Aorta (tissue), 5 donors: ENCODE data around the gene FAM117A. TPM values are rescaled to one million over a fixed set of nuclear protein-coding genes. Genes with fewer than 3 reads are reported as not detected.

ENCODE experiments used
- ATAC-seq: fragments of 200-7000 bp; cut with Tn5 transposase; one replicate; pipeline ENCODE4 v1.9.1; 2022; ENCODE audit warnings: moderate library complexity; ENCODE audit not compliant: low FRiP score
- DNase-seq, 2 donors: peaks; one replicate each; pipeline ENCODE4 v3.0.0-alpha.2; 2020
- H3K27ac ChIP-seq, 2 donors: one replicate each; pipeline ENCODE4 v1.5.1; 2013; ENCODE audit warnings: low read length in 2 of 2, mild to moderate bottlenecking in 2 of 2, moderate library complexity in 2 of 2, control low read depth in 1 of 2, inconsistent platforms in 1 of 2, low read depth in 1 of 2
- H3K27me3 ChIP-seq, 2 donors: one replicate each; pipeline ENCODE4 v1.6.1; 2013; ENCODE audit warnings: control low read depth in 1 of 2, low read length in 1 of 2, mild to moderate bottlenecking in 1 of 2, moderate library complexity in 1 of 2; ENCODE audit not compliant: insufficient read depth in 2 of 2, control insufficient read depth in 1 of 2
- H3K36me3 ChIP-seq, 2 donors: one replicate each; pipeline ENCODE4 v1.6.1; 2013; ENCODE audit warnings: control low read depth in 1 of 2, low read length in 1 of 2, mild to moderate bottlenecking in 1 of 2; ENCODE audit not compliant: insufficient read depth in 2 of 2, control insufficient read depth in 1 of 2
- H3K4me1 ChIP-seq, 2 donors: one replicate each; pipeline ENCODE4 v1.6.1; 2013; ENCODE audit warnings: low read length in 2 of 2, control low read depth in 1 of 2, mild to moderate bottlenecking in 1 of 2, moderate library complexity in 1 of 2; ENCODE audit not compliant: insufficient read depth in 2 of 2, control insufficient read depth in 1 of 2
- H3K4me3 ChIP-seq, 2 donors: one replicate each; pipeline ENCODE4 v1.5.1; 2013; ENCODE audit warnings: low read length in 2 of 2, control low read depth in 1 of 2, mild to moderate bottlenecking in 1 of 2
- H3K9me3 ChIP-seq: one replicate; pipeline ENCODE4 v1.6.1; 2013; ENCODE audit warnings: mild to moderate bottlenecking, low read length; ENCODE audit not compliant: control insufficient read depth
- WGBS, 2 donors: extraction: QIAGEN DNeasy Blood & Tissue Kit; methylation state at CpG; one replicate each; pipeline ENCODE4 v1.1.7; 2013; 5-methylcytosine and 5-hydroxymethylcytosine counted together
- intact Hi-C, 2 donors: fragments of 100-400 bp; cut with DNase I; formaldehyde crosslinking; loops; one replicate each; pipeline versions ENCODE4 v1.14.2 to v1.15.0; 2022
- polyA plus RNA-seq, 2 donors: library from polyadenylated mRNA; stranded (reverse); fragments of 200-250 nt; gene quantifications; one replicate each; pipeline ENCODE4 v1.2.3, GENCODE V29; 2013
- total RNA-seq, 2 donors: library from RNA; stranded (reverse); fragmentation: NEBNext Ultra II Directional; extraction: Animal tissue kit (Norgen Biotek cat#: 25700); gene quantifications; one replicate each; pipeline ENCODE4 v1.2.1, GENCODE V29; 2021
- donor health status: healthy with polysubstance abuse.
- donor health status: Bipolar disorder and iron deficiency.
- donor health status: DM: no; HTN: no; CAD: no.
- donor health status: DM: no; HTN: no; CAD: no.
- donor health status: DM: yes; HTN: yes; CAD: no.

The FAM117A gene
- total and polyA plus RNA-seq, 4 donors: 9.4 to 17.2 (median 16.1) TPM

GRCh38 chr17:49775546-49776260 is 11.8 kb upstream of the FAM117A start:
- no peaks in the 10 kb centered on the region for H3K9me3 ChIP-seq
- H3K27me3 ChIP-seq: no peaks in the 10 kb centered on the region
- H3K36me3 ChIP-seq: no peaks in the 10 kb centered on the region
- peak overlapping the region; percentile 50 to 71 for H3K27ac ChIP-seq
- no peak for DNase-seq
- H3K4me3 ChIP-seq: no peak overlapping the region
- ATAC-seq: peak; percentile 61
- 70 to 76% methylated on average over 8 of the region's 8 CpGs for WGBS, 2 donors
- intact Hi-C loops: loop anchor here (5.0 kb wide), 2 partner anchors 33 to 68 kb away; partner anchors contain the start of gene SLC35B1 (in 2 of the 2)
- H3K4me1 ChIP-seq: peaks cover 2 to 5% of the 10 kb centered on the region in 2 donors

GRCh38 chr17:49766918-49767530 is 3.1 kb upstream of the FAM117A start:
- H3K9me3 ChIP-seq: no peaks in the 10 kb centered on the region
- no peak overlapping the region for H3K4me3 ChIP-seq
- intact Hi-C loops: no loop called here
- H3K4me1 ChIP-seq: no peaks in the 10 kb centered on the region
- H3K27me3 ChIP-seq: no peaks in the 10 kb centered on the region
- ATAC-seq: no peak
- DNase-seq: no peak
- H3K27ac ChIP-seq: no peak overlapping the region
- WGBS, 2 donors: 80 to 81% methylated on average over 3 of the region's 3 CpGs
- no peaks in the 10 kb centered on the region for H3K36me3 ChIP-seq

- Histone ChIP-seq H3K9me3 (no peaks in the 10 kb centered on the region), H3K27ac (no peak overlapping the region), H3K4me1 (no peaks in the 10 kb centered on the region), H3K36me3 (no peaks in the 10 kb centered on the region), H3K27me3 (no peaks in the 10 kb centered on the region), H3K4me3 (peak overlapping the region; percentile 16 to 65)
- intact Hi-C loops: loop anchor here in 1 of 2 donors (1.0 to 5.0 kb wide), 2 partner anchors 24 to 57 kb away; partner anchors contain the start of genes KAT7 and SLC35B1
- ATAC-seq (no peak), DNase-seq (no peak)
- WGBS, 2 donors: 1 to 6% methylated on average over 8 of the region's 8 CpGs
Measured at GRCh38 chr17:49764559-49765180, 739 bp upstream of the FAM117A start.

- intact Hi-C loops: loop anchor here in 1 of 2 donors (5.0 kb wide), 1 partner anchor 55 kb away; the partner anchor contains the start of gene SLC35B1
- no peaks in the 10 kb centered on the region for H3K9me3 ChIP-seq
- ATAC-seq: no peak
Measured at GRCh38 chr17:49762151-49762941, 1.6 kb downstream of the FAM117A start.

GRCh38 chr17:49760932-49761558 is 2.9 kb downstream of the FAM117A start:
- intact Hi-C loops: loop anchor here in 1 of 2 donors (5.0 kb wide), 1 partner anchor 54 kb away; the partner anchor contains the start of gene SLC35B1
- H3K36me3 ChIP-seq: no peaks in the 10 kb centered on the region
- H3K4me3 ChIP-seq: no peak overlapping the region
- no peaks in the 10 kb centered on the region for H3K27me3 ChIP-seq
- ATAC-seq: no peak
- H3K9me3 ChIP-seq: no peaks in the 10 kb centered on the region
- H3K4me1 ChIP-seq: no peaks in the 10 kb centered on the region
- DNase-seq: no peak
- WGBS, 2 donors: 65 to 66% methylated on average over 6 of the region's 6 CpGs
- H3K27ac ChIP-seq: no peak overlapping the region

More at GRCh38 chr17:49762151-49762941, 1.6 kb downstream of the FAM117A start:
- Histone ChIP-seq H3K27me3 (no peaks in the 10 kb centered on the region), H3K4me1 (no peaks in the 10 kb centered on the region), H3K4me3 (no peak overlapping the region), H3K36me3 (no peaks in the 10 kb centered on the region), H3K27ac (no peak overlapping the region)
- 82% methylated on average over 6 of the region's 6 CpGs for WGBS, 2 donors
- no peak for DNase-seq

GRCh38 chr17:49760296-49760695 is 3.6 kb downstream of the FAM117A start:
- no peaks in the 10 kb centered on the region for H3K4me1 ChIP-seq
- no peak overlapping the region for H3K27ac ChIP-seq
- H3K9me3 ChIP-seq: no peaks in the 10 kb centered on the region
- intact Hi-C loops: loop anchor here in 1 of 2 donors (5.0 kb wide), 1 partner anchor 53 kb away; the partner anchor contains the start of gene SLC35B1
- DNase-seq (no peak), ATAC-seq (no peak)
- WGBS, 2 donors: 90% methylated on average over 1 of the region's 1 CpG
- no peaks in the 10 kb centered on the region for H3K27me3 ChIP-seq
- H3K4me3 ChIP-seq: no peak overlapping the region
- H3K36me3 ChIP-seq: no peaks in the 10 kb centered on the region

GRCh38 chr17:49759203-49759602 is 4.7 kb downstream of the FAM117A start:
- ATAC-seq: no peak
- H3K4me1 ChIP-seq: no peaks in the 10 kb centered on the region
- intact Hi-C loops: loop anchor here in 1 of 2 donors (2.0 kb wide), 1 partner anchor 76 kb away; no protein-coding TSS in a partner anchor
- H3K36me3 ChIP-seq: no peaks in the 10 kb centered on the region
- 69% methylated on average over 3 of the region's 3 CpGs for WGBS, 2 donors
- no peaks in the 10 kb centered on the region for H3K27me3 ChIP-seq
- no peak overlapping the region for H3K4me3 ChIP-seq
- no peak for DNase-seq
- no peaks in the 10 kb centered on the region for H3K9me3 ChIP-seq
- H3K27ac ChIP-seq: no peak overlapping the region
